GM23338 (cell line): ENCODE measurements around the gene OCA2. TPM values are rescaled to one million over a fixed set of nuclear protein-coding genes. Genes with fewer than 3 reads are reported as not detected.

Experiments used
- ATAC-seq: fragments of 200-7000 bp; cut with Tn5 transposase; 3 replicates; pipeline ENCODE4 v1.9.1; 2020
- DNase-seq: peaks from one replicate; pipeline ENCODE4 v3.0.0-alpha.2; 2015; ENCODE audit warnings: low spot score
- H2AFZ ChIP-seq: fragments of 200-600 bp; sonication (generic); 2 replicates; pipeline ENCODE4 v1.8.0; 2016; ENCODE audit warnings: antibody characterized with exemption, mild to moderate bottlenecking, moderate library complexity
- H3F3A ChIP-seq: fragments of 200-600 bp; sonication (generic); replicated peaks from 2 replicates; pipeline ENCODE4 v1.8.0; 2017; ENCODE audit warnings: antibody characterized with exemption, mixed run types, low read depth
- H3K27ac ChIP-seq: fragments of 200-600 bp; sonication (generic); 2 replicates; pipeline ENCODE4 v1.6.1; 2016; ENCODE audit warnings: low read depth
- H3K27me3 ChIP-seq: fragments of 200-600 bp; sonication (generic); 2 replicates; pipeline ENCODE4 v1.8.0; 2016; ENCODE audit warnings: mild to moderate bottlenecking, mixed run types, moderate library complexity; ENCODE audit not compliant: insufficient read depth
- H3K36me3 ChIP-seq: fragments of 200-600 bp; sonication (generic); 2 replicates; pipeline ENCODE4 v1.8.0; 2016; ENCODE audit warnings: mild to moderate bottlenecking; ENCODE audit not compliant: insufficient read depth
- H3K4me1 ChIP-seq: fragments of 200-600 bp; sonication (generic); 2 replicates; pipeline ENCODE4 v1.8.0; 2016; ENCODE audit warnings: mild to moderate bottlenecking, moderate library complexity; ENCODE audit not compliant: insufficient read depth
- H3K4me2 ChIP-seq: fragments of 200-600 bp; sonication (generic); 2 replicates; pipeline ENCODE4 v1.7.1; 2017; ENCODE audit warnings: mixed run types
- H3K4me3 ChIP-seq: fragments of 200-600 bp; sonication (generic); 2 replicates; pipeline ENCODE4 v1.6.1; 2016; ENCODE audit warnings: mixed run types
- H3K79me2 ChIP-seq: fragments of 200-600 bp; sonication (generic); replicated peaks from 2 replicates; pipeline ENCODE4 v1.8.0; 2017; ENCODE audit warnings: mild to moderate bottlenecking; ENCODE audit not compliant: insufficient read depth
- H3K9me2 ChIP-seq: fragments of 200-600 bp; sonication (generic); 2 replicates; pipeline ENCODE4 v1.8.0; 2017; ENCODE audit not compliant: insufficient read depth
- H4K20me1 ChIP-seq: fragments of 200-600 bp; sonication (generic); replicated peaks from 2 replicates; pipeline ENCODE4 v1.8.0; 2017; ENCODE audit warnings: mild to moderate bottlenecking; ENCODE audit not compliant: insufficient read depth
- H3K27ac Mint-ChIP-seq: 2 replicates; pipeline ENCODE4 v1.8.0; 2020; ENCODE audit warnings: inconsistent platforms, mild to moderate bottlenecking, moderate library complexity, mixed read lengths
- H3K27me3 Mint-ChIP-seq: 3 replicates; pipeline ENCODE4 v1.8.0; 2022; ENCODE audit warnings: low read depth, mild to moderate bottlenecking, moderate library complexity, mixed read lengths, inconsistent platforms; ENCODE audit not compliant: insufficient read depth, poor library complexity
- H3K36me3 Mint-ChIP-seq: 3 replicates; pipeline ENCODE4 v1.8.0; 2021; ENCODE audit warnings: low read depth, mild to moderate bottlenecking, inconsistent platforms, moderate library complexity, mixed read lengths
- H3K4me1 Mint-ChIP-seq: 3 replicates; pipeline ENCODE4 v1.8.0; 2020; ENCODE audit warnings: mild to moderate bottlenecking, inconsistent platforms, mixed read lengths
- H3K4me3 Mint-ChIP-seq: 3 replicates; pipeline ENCODE4 v1.8.0; 2021; ENCODE audit warnings: moderate library complexity, mild to moderate bottlenecking, inconsistent platforms, mixed read lengths
- H3K9me3 Mint-ChIP-seq: 3 replicates; pipeline ENCODE4 v1.8.0; 2020; ENCODE audit warnings: moderate library complexity, mild to moderate bottlenecking, inconsistent platforms, mixed read lengths
- CREB1 ChIP-seq: fragments of 250-450 bp; sonication (Bioruptor Pico); IDR thresholded peaks from 2 replicates; pipeline ENCODE4 v1.5.0; 2020; ENCODE audit warnings: low read depth, mild to moderate bottlenecking, moderate library complexity
- CTCF ChIP-seq, 2 experiments: fragments of 200-600 bp in 1 of 2; sonication (generic) in 1 of 2; conservative IDR thresholded peaks; 2 replicates each; pipeline versions ENCODE4 v1.5.1 to v1.6.1; 2016 to 2017; ENCODE audit warnings: antibody characterized with exemption in 2 of 2, low read depth in 2 of 2, mild to moderate bottlenecking in 2 of 2, moderate library complexity in 1 of 2
- ETS1 ChIP-seq: IDR thresholded peaks from 2 replicates; pipeline ENCODE4 v1.6.1; 2016; ENCODE audit warnings: antibody characterized with exemption
- EZH2phosphoT487 ChIP-seq: fragments of 200-600 bp; sonication (generic); IDR thresholded peaks from one replicate; pipeline ENCODE4 v1.8.1; 2018; ENCODE audit warnings: antibody characterized with exemption; ENCODE audit not compliant: unreplicated experiment
- POLR2AphosphoS5 ChIP-seq: IDR thresholded peaks from 2 replicates; pipeline ENCODE4 v1.6.1; 2016; ENCODE audit warnings: antibody characterized with exemption, low read depth
- STAT1 ChIP-seq: IDR thresholded peaks from one replicate; pipeline ENCODE4 v1.6.1; 2016; ENCODE audit warnings: antibody characterized with exemption; ENCODE audit not compliant: unreplicated experiment
- ZNF114 ChIP-seq: fragments of 250-450 bp; sonication (Bioruptor Pico); IDR thresholded peaks from 2 replicates; pipeline ENCODE4 v1.5.0; 2020; ENCODE audit warnings: mild to moderate bottlenecking, moderate library complexity
- ZNF331 ChIP-seq: fragments of 250-450 bp; sonication (Bioruptor Pico); IDR thresholded peaks from 2 replicates; pipeline ENCODE4 v1.5.0; 2020; ENCODE audit warnings: low read depth, mild to moderate bottlenecking, moderate library complexity
- ZNF462 ChIP-seq: fragments of 250-450 bp; sonication (Bioruptor Pico); IDR thresholded peaks from 2 replicates; pipeline ENCODE4 v1.5.0; 2020; ENCODE audit warnings: mild to moderate bottlenecking, moderate library complexity
- polyA plus RNA-seq: library from polyadenylated mRNA; unstranded; fragments of >200 nt; fragmentation: Nextera tagmentation; extraction: Ambion mirVana; gene quantifications from 2 replicates; pipeline ENCODE4 v1.2.1, GENCODE V29; 2016
- total RNA-seq: library from RNA; depleted of rRNA; stranded (reverse); fragments of >200 nt; shearing (Covaris generic); gene quantifications from 2 replicates; pipeline ENCODE4 v1.2.3, GENCODE V29; 2014

The OCA2 gene
- total and polyA plus RNA-seq, 2 experiments from 2014 or later = 0.40 to 0.69 TPM

DNA sequence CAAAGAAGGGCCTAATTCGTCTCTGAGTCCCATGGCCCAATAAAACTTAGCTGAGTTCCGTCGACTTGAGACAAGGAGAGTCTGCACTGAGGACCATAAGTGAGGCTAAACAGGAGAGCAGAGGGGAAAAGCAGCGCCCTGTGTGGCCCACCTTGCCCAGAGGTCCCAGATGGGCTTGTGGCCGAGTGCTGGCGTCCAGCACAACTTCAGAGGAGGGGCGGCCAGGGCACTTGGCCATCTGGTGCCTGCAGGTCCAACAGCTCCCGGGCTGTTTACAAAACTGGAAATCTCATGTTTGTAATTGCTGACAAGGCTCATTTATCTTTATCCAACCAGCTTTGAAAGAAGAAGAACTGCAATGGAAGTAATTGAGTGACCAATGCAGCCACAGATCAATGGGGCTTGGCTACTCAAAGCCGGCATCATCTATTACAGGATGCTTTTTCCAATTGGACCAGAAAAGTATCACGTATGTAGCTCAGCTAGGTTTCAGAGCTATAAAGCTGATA, 306.3 kb downstream of the OCA2 start (continued):
- TF ChIP-seq ETS1 (no peak), POLR2AphosphoS5 (no peak), CREB1 (no peak), CTCF (conservative IDR thresholded peaks at IDR 0.05; ENCODE audit: low read depth in 2 of 2) (no peak)

DNA sequence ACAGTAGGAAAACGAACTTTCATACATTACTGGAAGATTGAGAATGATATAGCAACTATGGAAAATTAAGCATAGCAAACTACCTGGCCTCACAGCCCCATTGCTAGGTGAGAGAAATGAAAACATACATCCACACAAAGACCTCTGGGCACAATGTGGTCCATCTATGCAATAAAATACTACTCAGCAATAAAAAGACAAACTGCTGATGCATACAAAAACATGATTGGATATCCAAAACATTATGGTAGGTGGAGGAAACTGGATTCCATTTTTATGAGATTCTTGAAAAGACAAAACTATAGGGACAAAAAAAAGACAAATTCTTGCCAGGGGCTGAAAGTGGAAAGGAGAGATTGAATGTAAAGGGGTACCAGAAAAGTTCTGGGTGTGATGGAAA, 308.8 kb downstream of the OCA2 start:
- H3K4me1 Mint-ChIP-seq = peaks cover 22% of the 10 kb centered on the region
- H3K27me3 Mint-ChIP-seq = no peaks in the 10 kb centered on the region
- Histone ChIP-seq H4K20me1 (no peaks in the 10 kb centered on the region), H3K9me2 (no peaks in the 10 kb centered on the region), H3K79me2 (no peaks in the 10 kb centered on the region), H3K4me3 (no peak overlapping the region), H3K4me1 (peaks cover 9% of the 10 kb centered on the region; the same call in 1 of the 2 replicates), H2AFZ (no peak overlapping the region), H3K27me3 (no peaks in the 10 kb centered on the region), H3K4me2 (no peak overlapping the region), H3K27ac (no peak overlapping the region), H3K36me3 (no peaks in the 10 kb centered on the region), H3F3A (no peaks in the 10 kb centered on the region)
- ATAC-seq (no peak), DNase-seq (no peak)
- H3K4me3 Mint-ChIP-seq = no peak overlapping the region
- H3K27ac Mint-ChIP-seq = no peak overlapping the region
- no peaks in the 10 kb centered on the region for H3K36me3 Mint-ChIP-seq
- no peaks in the 10 kb centered on the region for H3K9me3 Mint-ChIP-seq
- TF ChIP-seq ZNF331 (CRISPR knock-in tag) = no peak
- no peak for TF ChIP-seq ZNF462 (CRISPR knock-in tag)
- TF ChIP-seq EZH2phosphoT487 = no peak
- no peak for TF ChIP-seq ETS1
- no peak for TF ChIP-seq CREB1
- TF ChIP-seq STAT1 = no peak
- no peak for TF ChIP-seq CTCF (conservative IDR thresholded peaks at IDR 0.05; ENCODE audit: low read depth in 2 of 2)
- no peak for TF ChIP-seq ZNF114 (CRISPR knock-in tag)
